Adrenal gland (tissue), 12 donors: ENCODE data around the gene ZHX3. TPM values are rescaled to one million over a fixed set of nuclear protein-coding genes. Genes with fewer than 3 reads are reported as not detected.

Experiments
- DNase-seq, 7 donors: peaks; one replicate each; pipeline ENCODE4 v3.0.0-alpha.2; 2019 to 2020
- H3K27ac ChIP-seq, 5 donors: fragments of 200-600 bp; sonication (generic) in 4 of 5; 1 replicate in 3 of 5; 2 replicates in 2 of 5; pipeline versions ENCODE4 v1.5.1 to v1.8.0; 2016 to 2020; ENCODE audit warnings: mild to moderate bottlenecking in 1 of 5
- H3K27me3 ChIP-seq: fragments of 200-600 bp; 2 replicates; pipeline ENCODE4 v1.8.0; 2021
- H3K36me3 ChIP-seq, 2 donors: fragments of 200-600 bp; replicated peaks in 1 of 2; 1 replicate in 1 of 2; 2 replicates in 1 of 2; pipeline versions ENCODE4 v1.5.1 to v1.8.0; 2018 to 2022
- H3K4me1 ChIP-seq, 2 donors: fragments of 200-600 bp; replicated peaks in 1 of 2; 1 replicate in 1 of 2; 2 replicates in 1 of 2; pipeline versions ENCODE4 v1.5.1 to v1.8.0; 2018 to 2021
- H3K4me3 ChIP-seq, 4 donors: fragments of 200-600 bp; sonication (generic) in 3 of 4; one replicate each; pipeline ENCODE4 v1.5.1; 2016 to 2018
- H3K9me3 ChIP-seq, 3 donors: fragments of 200-600 bp; sonication (generic) in 1 of 3; replicated peaks in 1 of 3; 1 replicate in 2 of 3; 2 replicates in 1 of 3; pipeline versions ENCODE4 v1.5.1 to v1.8.0; 2016 to 2021
- CTCF ChIP-seq, 6 experiments: fragments of 450-650 bp in 4 of 6; fragments of 200-600 bp in 2 of 6; sonication (generic) in 1 of 6; IDR thresholded peaks; 1 replicate in 5 of 6; 2 replicates in 1 of 6; pipeline versions ENCODE4 v1.5.1 to v1.8.0; 2016 to 2021; ENCODE audit warnings: antibody characterized with exemption in 6 of 6, mild to moderate bottlenecking in 2 of 6, moderate library complexity in 1 of 6
- POLR2A ChIP-seq, 2 donors: fragments of 450-650 bp; IDR thresholded peaks; one replicate each; pipeline ENCODE4 v1.6.1; 2017; ENCODE audit warnings: antibody characterized with exemption in 2 of 2, mild to moderate bottlenecking in 2 of 2, moderate library complexity in 1 of 2
- WGBS, 4 donors: extraction: QIAGEN DNeasy Blood & Tissue Kit in 2 of 4; methylation state at CpG; one replicate each; pipeline versions ENCODE4 v1.1.5 to v1.1.7; 2013 to 2017; 5-methylcytosine and 5-hydroxymethylcytosine counted together
- intact Hi-C, 2 donors: fragments of 100-400 bp; cut with DNase I; formaldehyde crosslinking; loops; one replicate each; pipeline versions ENCODE4 v1.14.1 to v1.15.0; 2022 to 2023
- polyA plus RNA-seq, 3 donors: library from polyadenylated mRNA; stranded (reverse); fragments of 200-250 nt in 2 of 3; fragments of 350-450 nt in 1 of 3; fragmentation: Illumina TruSeq in 1 of 3; extraction: RNeasy Lipid Tissue Mini Kit (QIAGEN cat#74804) in 1 of 3; gene quantifications; one replicate each; pipeline ENCODE4 v1.2.3, GENCODE V29; 2013 to 2014
- total RNA-seq, 9 donors: library from RNA; depleted of rRNA in 4 of 9; stranded (reverse); fragments of >200 nt in 4 of 9; fragments of 120-200 nt in 1 of 9; fragmentation: NEBNext Ultra II Directional in 1 of 9; extraction: Animal tissue kit (Norgen Biotek cat#: 25700) in 1 of 9; gene quantifications; one replicate each; pipeline versions ENCODE4 v1.1.0 to v1.2.4, GENCODE V29; 2013 to 2023
- donor health status: healthy with polysubstance abuse.
- donor health status: Bipolar disorder and iron deficiency.
- donor health status: DM: yes; HTN: yes; CAD: no.
- donor health status: DM: no; HTN: no; CAD: no.
- donor health status: DM: no; HTN: no; CAD: no.
- donor health status: DM: yes; HTN: yes; CAD: no.

Gene ZHX3
- total and polyA plus RNA-seq, 12 donors, result 20.7 to 91.1 (median 51.2) TPM

GRCh38 chr20:41222296-41222695 lies 95.2 kb downstream of the ZHX3 start:
- no peaks in the 10 kb centered on the region for H3K27me3 ChIP-seq
- 92 to 100% (median 97%) methylated on average over 1 of the region's 1 CpG for WGBS, 4 donors
- H3K27ac ChIP-seq, result peak overlapping the region in 2 of 5 donors; percentile 26 to 42
- TF ChIP-seq POLR2A (IDR thresholded peaks at IDR 0.05) (no peak), CTCF (IDR thresholded peaks at IDR 0.05) (no peak)
- no peak overlapping the region for H3K4me3 ChIP-seq
- intact Hi-C loops, result loop anchor here in 1 of 2 donors (10.0 kb wide), 1 partner anchor 47 kb away; no protein-coding TSS in a partner anchor
- peaks cover 15 to 32% of the 10 kb centered on the region in 2 donors for H3K4me1 ChIP-seq
- H3K36me3 ChIP-seq, result no peaks in the 10 kb centered on the region
- H3K9me3 ChIP-seq, result no peaks in the 10 kb centered on the region
- DNase-seq, result no peak

GRCh38 chr20:41221614-41222218 lies 95.8 kb downstream of the ZHX3 start:
- intact Hi-C loops, result loop anchor here in 1 of 2 donors (10.0 kb wide), 1 partner anchor 47 kb away; no protein-coding TSS in a partner anchor
- peak overlapping the region in 2 of 5 donors; percentile 26 to 42 for H3K27ac ChIP-seq

GRCh38 chr20:41219824-41220223 lies 97.7 kb downstream of the ZHX3 start:
- H3K27ac ChIP-seq, result no peak overlapping the region
- no peak overlapping the region for H3K4me3 ChIP-seq
- H3K4me1 ChIP-seq, result peaks cover 15 to 33% of the 10 kb centered on the region in 2 donors
- no peaks in the 10 kb centered on the region for H3K9me3 ChIP-seq
- no peak for TF ChIP-seq POLR2A (IDR thresholded peaks at IDR 0.05)
- no peak for TF ChIP-seq CTCF (IDR thresholded peaks at IDR 0.05)
- intact Hi-C loops, result loop anchor here in 1 of 2 donors (10.0 kb wide), 1 partner anchor 45 kb away; no protein-coding TSS in a partner anchor
- DNase-seq, result no peak
- no peaks in the 10 kb centered on the region for H3K27me3 ChIP-seq
- 95 to 98% (median 96%) methylated on average over 2 of the region's 2 CpGs for WGBS, 4 donors
- H3K36me3 ChIP-seq, result no peaks in the 10 kb centered on the region

More at GRCh38 chr20:41221614-41222218, 95.8 kb downstream of the ZHX3 start:
- TF ChIP-seq CTCF (IDR thresholded peaks at IDR 0.05) (no peak), POLR2A (IDR thresholded peaks at IDR 0.05) (no peak)
- peaks cover 15 to 33% of the 10 kb centered on the region in 2 donors for H3K4me1 ChIP-seq
- 57 to 67% (median 59%) methylated on average over 5 of the region's 5 CpGs for WGBS, 4 donors
- DNase-seq, result peak in 4 of 7 donors; percentile 38 to 53 (median 49)
- H3K4me3 ChIP-seq, result no peak overlapping the region
- no peaks in the 10 kb centered on the region for H3K36me3 ChIP-seq
- no peaks in the 10 kb centered on the region for H3K27me3 ChIP-seq
- H3K9me3 ChIP-seq, result no peaks in the 10 kb centered on the region

GRCh38 chr20:41218466-41218865 lies 99.1 kb downstream of the ZHX3 start:
- Histone ChIP-seq H3K27ac (no peak overlapping the region), H3K27me3 (no peaks in the 10 kb centered on the region), H3K36me3 (no peaks in the 10 kb centered on the region), H3K9me3 (no peaks in the 10 kb centered on the region), H3K4me1 (peaks cover 19 to 40% of the 10 kb centered on the region in 2 donors), H3K4me3 (no peak overlapping the region)
- TF ChIP-seq POLR2A (IDR thresholded peaks at IDR 0.05), result no peak
- TF ChIP-seq CTCF (IDR thresholded peaks at IDR 0.05), result no peak
- intact Hi-C loops, result no loop called here
- peak in 2 of 7 donors; percentile 15 to 49 for DNase-seq
- WGBS, 4 donors, result 55 to 64% (median 60%) methylated on average over 2 of the region's 2 CpGs
